GM23338 (cell line): ENCODE results near the gene KCNAB1. TPM values are rescaled to one million over a fixed set of nuclear protein-coding genes. Genes with fewer than 3 reads are reported as not detected.

Source experiments
- ATAC-seq: fragments of 200-7000 bp; cut with Tn5 transposase; 3 replicates; pipeline ENCODE4 v1.9.1; 2020
- DNase-seq: peaks from one replicate; pipeline ENCODE4 v3.0.0-alpha.2; 2015; ENCODE audit warnings: low spot score
- H2AFZ ChIP-seq: fragments of 200-600 bp; sonication (generic); 2 replicates; pipeline ENCODE4 v1.8.0; 2016; ENCODE audit warnings: antibody characterized with exemption, mild to moderate bottlenecking, moderate library complexity
- H3F3A ChIP-seq: fragments of 200-600 bp; sonication (generic); replicated peaks from 2 replicates; pipeline ENCODE4 v1.8.0; 2017; ENCODE audit warnings: antibody characterized with exemption, mixed run types, low read depth
- H3K27ac ChIP-seq: fragments of 200-600 bp; sonication (generic); 2 replicates; pipeline ENCODE4 v1.6.1; 2016; ENCODE audit warnings: low read depth
- H3K27me3 ChIP-seq: fragments of 200-600 bp; sonication (generic); 2 replicates; pipeline ENCODE4 v1.8.0; 2016; ENCODE audit warnings: mild to moderate bottlenecking, mixed run types, moderate library complexity; ENCODE audit not compliant: insufficient read depth
- H3K36me3 ChIP-seq: fragments of 200-600 bp; sonication (generic); 2 replicates; pipeline ENCODE4 v1.8.0; 2016; ENCODE audit warnings: mild to moderate bottlenecking; ENCODE audit not compliant: insufficient read depth
- H3K4me1 ChIP-seq: fragments of 200-600 bp; sonication (generic); 2 replicates; pipeline ENCODE4 v1.8.0; 2016; ENCODE audit warnings: mild to moderate bottlenecking, moderate library complexity; ENCODE audit not compliant: insufficient read depth
- H3K4me2 ChIP-seq: fragments of 200-600 bp; sonication (generic); 2 replicates; pipeline ENCODE4 v1.7.1; 2017; ENCODE audit warnings: mixed run types
- H3K4me3 ChIP-seq: fragments of 200-600 bp; sonication (generic); 2 replicates; pipeline ENCODE4 v1.6.1; 2016; ENCODE audit warnings: mixed run types
- H3K79me2 ChIP-seq: fragments of 200-600 bp; sonication (generic); replicated peaks from 2 replicates; pipeline ENCODE4 v1.8.0; 2017; ENCODE audit warnings: mild to moderate bottlenecking; ENCODE audit not compliant: insufficient read depth
- H3K9me2 ChIP-seq: fragments of 200-600 bp; sonication (generic); 2 replicates; pipeline ENCODE4 v1.8.0; 2017; ENCODE audit not compliant: insufficient read depth
- H4K20me1 ChIP-seq: fragments of 200-600 bp; sonication (generic); replicated peaks from 2 replicates; pipeline ENCODE4 v1.8.0; 2017; ENCODE audit warnings: mild to moderate bottlenecking; ENCODE audit not compliant: insufficient read depth
- H3K27ac Mint-ChIP-seq: 2 replicates; pipeline ENCODE4 v1.8.0; 2020; ENCODE audit warnings: inconsistent platforms, mild to moderate bottlenecking, moderate library complexity, mixed read lengths
- H3K27me3 Mint-ChIP-seq: 3 replicates; pipeline ENCODE4 v1.8.0; 2022; ENCODE audit warnings: low read depth, mild to moderate bottlenecking, moderate library complexity, mixed read lengths, inconsistent platforms; ENCODE audit not compliant: insufficient read depth, poor library complexity
- H3K36me3 Mint-ChIP-seq: 3 replicates; pipeline ENCODE4 v1.8.0; 2021; ENCODE audit warnings: low read depth, mild to moderate bottlenecking, inconsistent platforms, moderate library complexity, mixed read lengths
- H3K4me1 Mint-ChIP-seq: 3 replicates; pipeline ENCODE4 v1.8.0; 2020; ENCODE audit warnings: mild to moderate bottlenecking, inconsistent platforms, mixed read lengths
- H3K4me3 Mint-ChIP-seq: 3 replicates; pipeline ENCODE4 v1.8.0; 2021; ENCODE audit warnings: moderate library complexity, mild to moderate bottlenecking, inconsistent platforms, mixed read lengths
- H3K9me3 Mint-ChIP-seq: 3 replicates; pipeline ENCODE4 v1.8.0; 2020; ENCODE audit warnings: moderate library complexity, mild to moderate bottlenecking, inconsistent platforms, mixed read lengths
- CREB1 ChIP-seq: fragments of 250-450 bp; sonication (Bioruptor Pico); IDR thresholded peaks from 2 replicates; pipeline ENCODE4 v1.5.0; 2020; ENCODE audit warnings: low read depth, mild to moderate bottlenecking, moderate library complexity
- CTCF ChIP-seq, 2 experiments: fragments of 200-600 bp in 1 of 2; sonication (generic) in 1 of 2; conservative IDR thresholded peaks; 2 replicates each; pipeline versions ENCODE4 v1.5.1 to v1.6.1; 2016 to 2017; ENCODE audit warnings: antibody characterized with exemption in 2 of 2, low read depth in 2 of 2, mild to moderate bottlenecking in 2 of 2, moderate library complexity in 1 of 2
- JUNB ChIP-seq: IDR thresholded peaks from one replicate; pipeline ENCODE4 v1.6.1; 2016; ENCODE audit warnings: antibody characterized with exemption; ENCODE audit not compliant: unreplicated experiment
- REST ChIP-seq: IDR thresholded peaks from one replicate; pipeline ENCODE4 v1.6.1; 2018; ENCODE audit warnings: antibody characterized with exemption; ENCODE audit not compliant: unreplicated experiment
- STAT1 ChIP-seq: IDR thresholded peaks from one replicate; pipeline ENCODE4 v1.6.1; 2016; ENCODE audit warnings: antibody characterized with exemption; ENCODE audit not compliant: unreplicated experiment
- ZNF114 ChIP-seq: fragments of 250-450 bp; sonication (Bioruptor Pico); IDR thresholded peaks from 2 replicates; pipeline ENCODE4 v1.5.0; 2020; ENCODE audit warnings: mild to moderate bottlenecking, moderate library complexity
- ZNF331 ChIP-seq: fragments of 250-450 bp; sonication (Bioruptor Pico); IDR thresholded peaks from 2 replicates; pipeline ENCODE4 v1.5.0; 2020; ENCODE audit warnings: low read depth, mild to moderate bottlenecking, moderate library complexity
- ZNF462 ChIP-seq: fragments of 250-450 bp; sonication (Bioruptor Pico); IDR thresholded peaks from 2 replicates; pipeline ENCODE4 v1.5.0; 2020; ENCODE audit warnings: mild to moderate bottlenecking, moderate library complexity
- polyA plus RNA-seq: library from polyadenylated mRNA; unstranded; fragments of >200 nt; fragmentation: Nextera tagmentation; extraction: Ambion mirVana; gene quantifications from 2 replicates; pipeline ENCODE4 v1.2.1, GENCODE V29; 2016
- total RNA-seq: library from RNA; depleted of rRNA; stranded (reverse); fragments of >200 nt; shearing (Covaris generic); gene quantifications from 2 replicates; pipeline ENCODE4 v1.2.3, GENCODE V29; 2014
- TF ChIP-seq, protein P1 (sequence below): IDR thresholded peaks from 2 replicates; pipeline ENCODE4 v1.6.1; 2016; ENCODE audit warnings: antibody characterized with exemption

KCNAB1 gene
- total and polyA plus RNA-seq, 2 experiments from 2014 or later = 0.69 to 2.6 TPM

GRCh38 chr3:156246961-156247725, 126.8 kb downstream of the KCNAB1 start:
- TF ChIP-seq CTCF (conservative IDR thresholded peaks at IDR 0.05; ENCODE audit: low read depth in 2 of 2) (no peak), CREB1 (no peak), JUNB (no peak), ZNF114 (CRISPR knock-in tag) (no peak), ZNF331 (CRISPR knock-in tag) (no peak)
- no peaks in the 10 kb centered on the region for H3K27me3 ChIP-seq
- no peaks in the 10 kb centered on the region for H3K36me3 ChIP-seq
- H3K4me1 Mint-ChIP-seq = peaks cover 3% of the 10 kb centered on the region; the same call in 1 of the 3 replicates
- H3K27me3 Mint-ChIP-seq = no peaks in the 10 kb centered on the region
- DNase-seq (no peak), ATAC-seq (no peak)
- H3K4me1 ChIP-seq = no peaks in the 10 kb centered on the region
- H4K20me1 ChIP-seq = no peaks in the 10 kb centered on the region
- H3K79me2 ChIP-seq = no peaks in the 10 kb centered on the region
- H2AFZ ChIP-seq = no peak overlapping the region
- no peaks in the 10 kb centered on the region for H3F3A ChIP-seq
- no peak overlapping the region for H3K4me3 Mint-ChIP-seq
- no peak overlapping the region for H3K4me3 ChIP-seq
- no peak overlapping the region for H3K4me2 ChIP-seq
- peaks cover 16% of the 10 kb centered on the region for H3K9me2 ChIP-seq
- H3K27ac Mint-ChIP-seq = no peak overlapping the region
- no peaks in the 10 kb centered on the region for H3K36me3 Mint-ChIP-seq
- H3K27ac ChIP-seq = no peak overlapping the region
- H3K9me3 Mint-ChIP-seq = no peaks in the 10 kb centered on the region

- H3K27ac ChIP-seq = no peak overlapping the region
- peaks cover 3% of the 10 kb centered on the region; the same call in 1 of the 3 replicates for H3K4me1 Mint-ChIP-seq
- TF ChIP-seq, protein P1, sequence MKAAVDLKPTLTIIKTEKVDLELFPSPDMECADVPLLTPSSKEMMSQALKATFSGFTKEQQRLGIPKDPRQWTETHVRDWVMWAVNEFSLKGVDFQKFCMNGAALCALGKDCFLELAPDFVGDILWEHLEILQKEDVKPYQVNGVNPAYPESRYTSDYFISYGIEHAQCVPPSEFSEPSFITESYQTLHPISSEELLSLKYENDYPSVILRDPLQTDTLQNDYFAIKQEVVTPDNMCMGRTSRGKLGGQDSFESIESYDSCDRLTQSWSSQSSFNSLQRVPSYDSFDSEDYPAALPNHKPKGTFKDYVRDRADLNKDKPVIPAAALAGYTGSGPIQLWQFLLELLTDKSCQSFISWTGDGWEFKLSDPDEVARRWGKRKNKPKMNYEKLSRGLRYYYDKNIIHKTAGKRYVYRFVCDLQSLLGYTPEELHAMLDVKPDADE = no peak
- TF ChIP-seq STAT1 (no peak), REST (no peak), ZNF462 (no peak)
Measured at GRCh38 chr3:156250550-156250949, 130.2 kb downstream of the KCNAB1 start.

More at GRCh38 chr3:156250550-156250949, 130.2 kb downstream of the KCNAB1 start:
- no peak overlapping the region for H3K27ac Mint-ChIP-seq
- no peak overlapping the region for H3K4me3 Mint-ChIP-seq
- no peak overlapping the region for H3K4me3 ChIP-seq
- H3K4me1 ChIP-seq = no peaks in the 10 kb centered on the region
- no peaks in the 10 kb centered on the region for H3K9me3 Mint-ChIP-seq
- H3K27me3 Mint-ChIP-seq = no peaks in the 10 kb centered on the region
- H3K9me2 ChIP-seq = 0 out of 2 replicates have a peak, but pooled peaks cover 6% of the 10 kb centered on the region
- H3K36me3 Mint-ChIP-seq = no peaks in the 10 kb centered on the region
- DNase-seq (no peak), ATAC-seq (no peak)
- no peaks in the 10 kb centered on the region for H3F3A ChIP-seq
- H3K4me2 ChIP-seq = no peak overlapping the region
- H3K27me3 ChIP-seq = no peaks in the 10 kb centered on the region
- no peaks in the 10 kb centered on the region for H3K36me3 ChIP-seq
- no peak overlapping the region for H2AFZ ChIP-seq
- H4K20me1 ChIP-seq = no peaks in the 10 kb centered on the region
- H3K79me2 ChIP-seq = no peaks in the 10 kb centered on the region
